Heart left ventricle (tissue), 16 donors: ENCODE measurements around the gene BCAR1. TPM values are rescaled to one million over a fixed set of nuclear protein-coding genes. Genes with fewer than 3 reads are reported as not detected.
A peak's percentile ranks its signal among the peaks of the same experiment; 100 is the strongest.
"Not testable (repeated sequence)": the region's sequence is repeated elsewhere in the genome, so short reads cannot be mapped to it uniquely, and the experiment has no call there.

Source experiments
- ATAC-seq, 4 donors: fragments of 200-7000 bp; cut with Tn5 transposase; one replicate each; pipeline ENCODE4 v1.9.1; 2020 to 2022; ENCODE audit warnings: moderate library complexity in 4 of 4, mild to moderate bottlenecking in 3 of 4, moderate number of reproducible peaks in 1 of 4
- DNase-seq, 5 donors: peaks; one replicate each; pipeline ENCODE4 v3.0.0-alpha.2; 2020
- H3K27ac ChIP-seq, 12 donors: fragments of 200-600 bp; sonication (generic) in 4 of 12; one replicate each; pipeline versions ENCODE4 v1.5.0 to v1.8.0; 2016 to 2022; ENCODE audit warnings: mild to moderate bottlenecking in 2 of 12
- H3K27me3 ChIP-seq, 9 donors: fragments of 200-600 bp; sonication (generic) in 2 of 9; one replicate each; pipeline versions ENCODE4 v1.5.1 to v1.8.0; 2016 to 2022; ENCODE audit warnings: mild to moderate bottlenecking in 3 of 9
- H3K36me3 ChIP-seq, 9 donors: fragments of 200-600 bp; sonication (generic) in 2 of 9; one replicate each; pipeline versions ENCODE4 v1.5.0 to v1.8.0; 2018 to 2022; ENCODE audit warnings: mild to moderate bottlenecking in 2 of 9
- H3K4me1 ChIP-seq, 12 donors: fragments of 200-600 bp; sonication (generic) in 4 of 12; one replicate each; pipeline versions ENCODE4 v1.5.0 to v1.8.0; 2016 to 2022; ENCODE audit warnings: mild to moderate bottlenecking in 3 of 12
- H3K4me3 ChIP-seq, 12 donors: fragments of 200-600 bp; sonication (generic) in 4 of 12; one replicate each; pipeline versions ENCODE4 v1.5.0 to v1.8.0; 2017 to 2022; ENCODE audit warnings: mild to moderate bottlenecking in 9 of 12, moderate library complexity in 4 of 12
- H3K9me3 ChIP-seq, 12 donors: fragments of 200-600 bp; sonication (generic) in 4 of 12; one replicate each; pipeline versions ENCODE4 v1.5.0 to v1.8.0; 2016 to 2022; ENCODE audit warnings: mild to moderate bottlenecking in 1 of 12
- CTCF ChIP-seq, 12 donors: fragments of 200-600 bp; sonication (generic) in 4 of 12; IDR thresholded peaks; one replicate each; pipeline versions ENCODE4 v1.5.0 to v1.8.0; 2018 to 2022; ENCODE audit warnings: antibody characterized with exemption in 12 of 12, mild to moderate bottlenecking in 5 of 12
- POLR2A ChIP-seq, 2 donors: fragments of 450-650 bp; IDR thresholded peaks; one replicate each; pipeline ENCODE4 v1.6.1; 2017; ENCODE audit warnings: antibody characterized with exemption in 2 of 2, mild to moderate bottlenecking in 2 of 2, moderate library complexity in 2 of 2
- WGBS, 4 donors: extraction: QIAGEN DNeasy Blood & Tissue Kit in 2 of 4; methylation state at CpG; one replicate each; pipeline versions ENCODE4 v1.1.5 to v1.1.7; 2013 to 2018; 5-methylcytosine and 5-hydroxymethylcytosine counted together
- intact Hi-C, 10 donors: fragments of 100-400 bp; cut with DNase I; formaldehyde crosslinking; loops; one replicate each; pipeline versions ENCODE4 v1.11.1 to v1.14.2; 2022
- polyA plus RNA-seq, 2 donors: library from polyadenylated mRNA; stranded (reverse); fragments of 200-250 nt; gene quantifications; one replicate each; pipeline ENCODE4 v1.2.3, GENCODE V29; 2013
- total RNA-seq, 9 donors: library from RNA; depleted of rRNA in 2 of 9; stranded (reverse); fragments of >200 nt in 2 of 9; fragmentation: NEBNext Ultra II Directional in 3 of 9; extraction: Animal tissue kit (Norgen Biotek cat#: 25700) in 3 of 9; gene quantifications; one replicate each; pipeline versions ENCODE4 v1.1.0 to v1.2.4, GENCODE V29; 2016 to 2023
- donor health status: ischemic (EF 13 %, LVEDD 7.1; RV severe dilation, severe dysfunction).
- donor health status: healthy with polysubstance abuse.
- donor health status: DM: no; HTN: yes; CAD: no.
- donor health status: DM: no; HTN: no; CAD: no.
- donor health status: ischemic (EF 25% LVEDD 6.9; RV normal size, moderate dysfunction).
- donor health status: ischemic (EF 25% LVEDD 5.7; RV mildly dilated, moderate dysfunction).
- donor health status: healthy.
- donor health status: DM: yes; HTN: yes; CAD: no.
- donor health status: ischemic (EF 35%, LVEDD 5.7; RV mildly dilated, moderate dysfunction).
- donor health status: nonischemic (EF 11% LVEDD 7.7; RV severe dilation, severe dysfunction).
- donor health status: DM: yes; HTN: yes; CAD: no.
- donor health status: PGD.
- donor health status: ischemic (EF 29% LVEDD 5.4; RV normal size, mild dysfunction).
- donor health status: nonischemic (EF 23%, LVEDD 6.1; RV moderate dilation, normal function).

Gene BCAR1
- total and polyA plus RNA-seq, 11 donors, result 51.4 to 129 (median 72.0) TPM

GRCh38 chr16:75204905-75205304 is 46.5 kb downstream of the BCAR1 start:
- intact Hi-C loops, result loop anchor here in 4 of 10 donors (5.0 kb wide), 4 partner anchors 177 to 557 kb away; no protein-coding TSS in a partner anchor
- not testable (repeated sequence) for H3K4me1 ChIP-seq, H3K27ac ChIP-seq, H3K27me3 ChIP-seq, H3K9me3 ChIP-seq, DNase-seq, H3K4me3 ChIP-seq, H3K36me3 ChIP-seq
- no CpG with 5 or more reads among the region's 20 CpGs for WGBS, 4 donors
- peak in 1 of 4 donors; percentile 6 for ATAC-seq

DNA sequence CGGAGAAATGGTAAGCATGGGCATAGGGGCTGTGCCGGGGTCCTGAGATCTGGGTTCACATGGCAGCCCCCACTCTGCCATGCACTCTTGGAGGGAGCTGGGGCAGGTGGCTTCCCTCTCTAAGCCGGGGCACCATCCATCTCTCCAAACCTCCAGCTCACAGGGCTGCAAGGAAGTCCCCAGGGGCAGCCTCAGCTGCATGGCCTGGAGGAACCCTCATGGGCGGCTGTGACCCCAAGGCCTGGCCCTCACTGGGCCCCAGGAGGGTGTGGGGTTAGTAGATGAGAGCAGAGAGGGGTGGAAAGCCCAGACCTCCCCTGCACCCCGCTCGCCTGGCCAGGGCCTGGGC is 47.0 kb downstream of the BCAR1 start:
- no peak for ATAC-seq
- Histone ChIP-seq H3K4me1 (peaks cover 0 to 10% (median 0%) of the 10 kb centered on the region in 12 donors), H3K36me3 (no peaks in the 10 kb centered on the region), H3K27ac (no peak overlapping the region), H3K4me3 (no peak overlapping the region), H3K27me3 (peaks cover 0 to 3% (median 0%) of the 10 kb centered on the region in 9 donors), H3K9me3 (no peaks in the 10 kb centered on the region)
- no peak for TF ChIP-seq POLR2A (IDR thresholded peaks at IDR 0.05)
- intact Hi-C loops, result loop anchor here in 4 of 10 donors (5.0 kb wide), 4 partner anchors 178 to 558 kb away; no protein-coding TSS in a partner anchor
- 89 to 96% (median 92%) methylated on average over 2 to 6 of the region's 6 CpGs for WGBS, 4 donors
- peak in 1 of 5 donors; percentile 36 for DNase-seq

DNA sequence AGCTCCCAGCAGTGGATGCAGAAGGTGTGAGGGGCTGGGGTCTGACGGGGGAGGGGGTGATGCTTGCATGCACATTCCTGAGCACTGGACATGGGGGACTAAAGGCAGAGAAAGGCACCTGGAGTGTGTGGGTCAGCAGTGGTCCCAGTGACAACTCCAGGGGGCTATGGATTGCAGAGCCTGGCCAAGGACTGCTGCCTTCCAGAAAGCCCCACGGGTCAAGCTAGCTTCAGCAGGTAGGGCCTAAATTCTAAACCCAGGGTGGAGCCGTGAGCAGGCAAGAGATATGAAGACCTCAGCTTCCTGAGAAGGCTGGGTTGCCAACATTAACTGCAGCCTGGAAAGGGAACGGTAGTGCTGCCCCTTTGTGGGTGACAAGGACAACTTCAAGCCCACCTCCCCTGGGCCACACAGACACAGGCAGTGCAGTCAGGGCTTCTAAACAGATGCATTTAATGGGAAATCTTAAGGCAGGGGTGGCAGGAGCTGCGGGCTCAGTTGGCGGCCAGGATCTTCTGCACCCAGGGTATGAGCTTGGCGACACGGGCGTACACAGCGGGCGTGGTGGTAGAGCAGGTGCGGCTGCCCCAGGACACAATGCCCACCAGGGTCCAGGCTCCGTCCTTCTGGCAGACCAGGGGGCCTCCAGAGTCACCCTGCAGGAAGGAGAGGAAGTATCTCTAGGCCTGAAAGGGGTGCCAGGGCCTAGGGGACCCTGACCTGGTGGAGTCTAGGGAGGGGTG is 47.6 kb downstream of the BCAR1 start:
- H3K4me3 ChIP-seq, result no peak overlapping the region
- DNase-seq, result peak in 1 of 5 donors; percentile 47
- intact Hi-C loops, result loop anchor here in 5 of 10 donors (1.0 to 5.0 kb wide), 5 partner anchors 18 to 558 kb away; no protein-coding TSS in a partner anchor
- H3K9me3 ChIP-seq, result no peaks in the 10 kb centered on the region
- ATAC-seq, result no peak
- H3K4me1 ChIP-seq, result peaks cover 0 to 13% (median 0%) of the 10 kb centered on the region in 12 donors
- 83 to 86% (median 85%) methylated on average over 11 to 13 of the region's 13 CpGs for WGBS, 4 donors
- no peak overlapping the region for H3K27ac ChIP-seq
- peaks cover 0 to 3% (median 0%) of the 10 kb centered on the region in 9 donors for H3K27me3 ChIP-seq
- no peaks in the 10 kb centered on the region for H3K36me3 ChIP-seq
- TF ChIP-seq CTCF (IDR thresholded peaks at IDR 0.05), result no peak

- intact Hi-C loops, result loop anchor here in 5 of 10 donors (1.0 to 5.0 kb wide), 5 partner anchors 19 to 559 kb away; no protein-coding TSS in a partner anchor
- 87 to 88% (median 88%) methylated on average over 12 of the region's 12 CpGs for WGBS, 4 donors
- DNase-seq, result peak in 1 of 5 donors; percentile 52
Observed at GRCh38 chr16:75203096-75203495, 48.3 kb downstream of the BCAR1 start.

More at GRCh38 chr16:75203096-75203495, 48.3 kb downstream of the BCAR1 start:
- H3K4me3 ChIP-seq, result no peak overlapping the region
- peaks cover 0 to 18% (median 0%) of the 10 kb centered on the region in 12 donors for H3K4me1 ChIP-seq
- no peaks in the 10 kb centered on the region for H3K36me3 ChIP-seq
- no peaks in the 10 kb centered on the region for H3K9me3 ChIP-seq
- no peak overlapping the region for H3K27ac ChIP-seq
- ATAC-seq, result no peak
- TF ChIP-seq POLR2A (IDR thresholded peaks at IDR 0.05) (no peak), CTCF (IDR thresholded peaks at IDR 0.05) (no peak)
- peaks cover 0 to 5% (median 3%) of the 10 kb centered on the region in 9 donors for H3K27me3 ChIP-seq
